ENCODE measurements around the gene CFAP46. TPM values are rescaled to one million over a fixed set of nuclear protein-coding genes. Genes with fewer than 3 reads are reported as not detected.

CFAP46 gene
- total RNA-seq, 2 experiments from 2014 or later: not detected

DNA sequence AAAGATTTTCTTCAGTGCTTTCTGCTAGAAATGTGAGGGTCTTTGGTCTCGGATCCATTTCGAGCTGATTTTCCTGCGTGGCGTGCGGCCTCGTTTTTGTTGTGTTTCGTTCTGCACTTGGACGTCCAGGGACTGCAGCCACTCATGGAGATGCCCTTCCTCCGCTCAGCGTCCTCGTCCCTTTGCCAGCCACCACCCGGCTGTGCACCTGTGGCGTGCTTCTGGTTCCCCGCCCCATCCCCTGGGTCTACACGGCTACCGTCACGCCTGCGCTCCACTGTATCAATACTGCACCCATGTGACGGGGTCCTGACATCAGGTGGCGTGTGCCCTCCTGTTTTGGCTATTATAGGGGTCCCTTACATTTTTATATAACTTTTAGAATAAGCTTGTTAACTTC lies 113.7 kb downstream of the CFAP46 start:
- Histone ChIP-seq H2AFZ (ENCODE audit: low read length) (no peak overlapping the region), H3K27ac (ENCODE audit: low read depth, low read length, poor library complexity, severe bottlenecking) (no peak overlapping the region), H3K9me3 (ENCODE audit: low read length) (0 out of 2 replicates have a peak, but pooled peaks cover 11% of the 10 kb centered on the region), H4K20me1 (ENCODE audit: insufficient read depth, low read length) (no peaks in the 10 kb centered on the region), H3K4me1 (ENCODE audit: insufficient read depth, low read length, poor library complexity, severe bottlenecking) (no peaks in the 10 kb centered on the region), H3K4me2 (ENCODE audit: low read length) (no peak overlapping the region), H3K79me2 (ENCODE audit: insufficient read depth, low read depth, low read length) (no peaks in the 10 kb centered on the region), H3K9me2 (ENCODE audit: insufficient read depth, low read length) (no peaks in the 10 kb centered on the region), H3K36me3 (ENCODE audit: insufficient read depth, low read length) (no peaks in the 10 kb centered on the region), H3K4me3 (ENCODE audit: low read depth, low read length, poor library complexity, severe bottlenecking) (no peak overlapping the region)
- POLR2A ChIA-PET: no interaction called here
- CTCF ChIA-PET (ENCODE audit: unreplicated experiment): no interaction called here
- intact Hi-C loops (cut with micrococcal nuclease; ENCODE audit: unreplicated experiment): no loop called here
- no peak for DNase-seq (ENCODE audit: low spot score)
- no TSS peak for BruUV-seq (replicated peaks)
- no peak for TF ChIP-seq EZH2phosphoT487 (IDR thresholded peaks at IDR 0.05; ENCODE audit: borderline replicate concordance, low read depth, low read length)
- TF ChIP-seq CTCF (conservative IDR thresholded peaks at IDR 0.05; ENCODE audit: low read length): no peak

- BruUV-seq (replicated peaks): no TSS peak
- no peak overlapping the region for H3K4me2 ChIP-seq (ENCODE audit: low read length)
- H3K27ac ChIP-seq (ENCODE audit: low read depth, low read length, poor library complexity, severe bottlenecking): no peak overlapping the region
- no peak for TF ChIP-seq CTCF (conservative IDR thresholded peaks at IDR 0.05; ENCODE audit: low read length)
- TF ChIP-seq EZH2phosphoT487 (IDR thresholded peaks at IDR 0.05; ENCODE audit: borderline replicate concordance, low read depth, low read length): no peak
- no peaks in the 10 kb centered on the region for H3K9me2 ChIP-seq (ENCODE audit: insufficient read depth, low read length)
- ChIA-PET POLR2A (no interaction called here), CTCF (ENCODE audit: unreplicated experiment) (no interaction called here)
- intact Hi-C loops (cut with micrococcal nuclease; ENCODE audit: unreplicated experiment): no loop called here
- H3K36me3 ChIP-seq (ENCODE audit: insufficient read depth, low read length): no peaks in the 10 kb centered on the region
- 0 out of 2 replicates have a peak, but pooled peaks cover 11% of the 10 kb centered on the region for H3K9me3 ChIP-seq (ENCODE audit: low read length)
- no peak overlapping the region for H2AFZ ChIP-seq (ENCODE audit: low read length)
- DNase-seq (ENCODE audit: low spot score): no peak
- no peaks in the 10 kb centered on the region for H3K79me2 ChIP-seq (ENCODE audit: insufficient read depth, low read depth, low read length)
- no peaks in the 10 kb centered on the region for H4K20me1 ChIP-seq (ENCODE audit: insufficient read depth, low read length)
- no peak overlapping the region for H3K4me3 ChIP-seq (ENCODE audit: low read depth, low read length, poor library complexity, severe bottlenecking)
- no peaks in the 10 kb centered on the region for H3K4me1 ChIP-seq (ENCODE audit: insufficient read depth, low read length, poor library complexity, severe bottlenecking)
Measured at GRCh38 chr10:132827861-132828539, 114.4 kb downstream of the CFAP46 start.

DNA sequence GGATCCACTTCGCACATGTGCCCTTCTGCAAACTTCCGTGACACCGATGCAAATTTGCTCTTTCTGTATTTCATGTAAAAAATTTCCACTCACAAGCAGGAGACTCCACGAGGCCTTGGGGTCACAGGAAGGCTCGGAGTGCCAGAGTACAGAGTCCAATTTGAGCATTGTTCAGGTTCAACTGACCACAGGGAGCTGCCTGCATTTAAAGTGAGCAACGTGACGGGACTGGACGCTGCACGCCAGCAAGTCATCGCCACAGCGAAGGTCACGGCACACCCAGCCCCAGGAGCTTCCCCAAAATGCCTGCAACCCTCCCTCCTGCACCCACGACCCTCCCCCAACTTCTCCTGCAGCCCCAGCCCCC lies 115.0 kb downstream of the CFAP46 start:
- Histone ChIP-seq H3K9me3 (ENCODE audit: low read length) (0 out of 2 replicates have a peak, but pooled peaks cover 11% of the 10 kb centered on the region), H3K4me2 (ENCODE audit: low read length) (no peak overlapping the region), H3K36me3 (ENCODE audit: insufficient read depth, low read length) (no peaks in the 10 kb centered on the region), H4K20me1 (ENCODE audit: insufficient read depth, low read length) (no peaks in the 10 kb centered on the region), H3K79me2 (ENCODE audit: insufficient read depth, low read depth, low read length) (no peaks in the 10 kb centered on the region), H3K27ac (ENCODE audit: low read depth, low read length, poor library complexity, severe bottlenecking) (no peak overlapping the region), H3K4me1 (ENCODE audit: insufficient read depth, low read length, poor library complexity, severe bottlenecking) (no peaks in the 10 kb centered on the region), H3K4me3 (ENCODE audit: low read depth, low read length, poor library complexity, severe bottlenecking) (no peak overlapping the region), H3K9me2 (ENCODE audit: insufficient read depth, low read length) (no peaks in the 10 kb centered on the region), H2AFZ (ENCODE audit: low read length) (no peak overlapping the region)
- intact Hi-C loops (cut with micrococcal nuclease; ENCODE audit: unreplicated experiment): no loop called here
- ChIA-PET CTCF (ENCODE audit: unreplicated experiment) (no interaction called here), POLR2A (no interaction called here)
- no TSS peak for BruUV-seq (replicated peaks)
- TF ChIP-seq CTCF (conservative IDR thresholded peaks at IDR 0.05; ENCODE audit: low read length) (no peak), EZH2phosphoT487 (IDR thresholded peaks at IDR 0.05; ENCODE audit: borderline replicate concordance, low read depth, low read length) (no peak)
- DNase-seq (ENCODE audit: low spot score): no peak
